Superior temporal gyrus (tissue), 1 donor: ENCODE measurements around the gene PIGZ.
"Not testable (repeated sequence)": the region's sequence is repeated elsewhere in the genome, so short reads cannot be mapped to it uniquely, and the experiment has no call there.

Source experiments
- DNase-seq: peaks from one replicate; pipeline ENCODE4 v3.0.0-alpha.2; 2016; ENCODE audit errors: extremely low spot score

The PIGZ gene

GRCh38 chr3:196949750-196950149 is 18.9 kb downstream of the PIGZ start:
- no peak for DNase-seq

GRCh38 chr3:196949285-196949619 is 19.4 kb downstream of the PIGZ start:
- DNase-seq: no peak

DNA sequence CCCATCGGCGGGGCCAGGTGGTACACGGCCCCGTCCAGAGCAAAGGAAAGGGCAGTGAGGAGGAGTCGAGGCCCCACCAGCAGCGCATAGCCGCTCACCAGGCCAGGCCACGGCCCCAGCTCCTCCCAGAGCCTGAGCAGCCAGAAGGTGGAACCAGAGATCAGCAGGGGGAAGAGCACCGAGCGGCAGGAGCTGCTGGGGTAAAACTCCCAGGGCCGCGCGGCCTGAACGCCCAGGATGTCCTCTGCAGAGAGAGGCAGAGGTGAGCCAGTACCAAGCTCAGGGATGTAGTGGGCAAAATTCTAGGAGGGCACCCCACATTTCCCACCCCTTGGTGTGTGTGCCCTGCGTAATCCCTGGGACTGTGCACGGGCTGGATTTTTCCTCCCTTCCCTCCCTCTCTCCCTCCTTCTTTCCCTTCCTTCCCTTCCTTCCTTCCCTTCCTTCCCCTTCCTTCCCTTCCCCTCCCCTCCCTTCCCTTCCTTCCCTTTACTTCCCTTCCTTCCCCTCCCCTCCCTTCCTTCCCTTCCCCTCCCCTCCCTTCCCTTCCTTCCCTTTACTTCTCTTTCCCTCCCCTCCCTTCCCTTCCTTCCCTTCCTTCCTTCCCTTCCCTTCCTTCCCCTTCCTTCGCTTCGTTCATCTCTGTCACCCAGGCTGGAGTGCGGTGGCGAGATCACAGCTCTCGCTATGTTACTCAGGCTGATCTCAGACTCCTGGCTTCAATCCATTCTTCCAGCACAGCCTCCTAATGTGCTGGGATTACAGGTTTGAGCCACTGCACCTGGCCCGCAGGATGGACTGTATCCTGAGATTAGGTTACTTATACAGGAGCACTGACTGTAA is 20.0 kb downstream of the PIGZ start:
- DNase-seq: no peak

DNA sequence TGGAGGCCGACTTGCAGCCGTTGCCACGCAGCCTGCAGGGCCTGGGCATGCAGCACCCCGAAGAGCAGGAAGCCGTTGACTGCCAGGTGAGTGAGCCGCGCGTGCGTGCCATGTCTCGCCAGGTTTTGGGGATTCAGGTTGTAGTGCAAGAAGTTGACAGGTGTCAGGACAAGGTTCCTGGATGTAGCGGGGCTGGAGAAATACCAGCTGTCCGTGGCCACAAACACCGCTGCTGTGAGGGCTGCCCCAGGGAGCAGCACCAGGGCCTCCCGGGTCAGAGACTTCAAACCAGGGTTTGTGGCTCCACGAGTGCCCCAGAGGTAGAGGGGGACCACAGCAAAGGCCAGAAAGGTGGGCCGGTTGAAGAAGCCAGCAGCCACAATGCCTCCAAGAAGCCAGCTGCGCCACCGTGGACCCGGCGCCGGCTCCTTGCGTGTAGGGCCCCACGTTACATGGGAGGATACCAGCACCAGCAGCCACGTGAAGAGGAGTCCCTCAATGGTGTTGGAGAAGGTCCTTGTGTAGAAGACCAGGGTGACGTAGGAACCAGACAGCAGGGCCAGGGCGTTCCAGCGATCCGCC is 20.7 kb downstream of the PIGZ start:
- DNase-seq: no peak

GRCh38 chr3:196947136-196947859 is 21.3 kb downstream of the PIGZ start:
- DNase-seq: no peak

DNA sequence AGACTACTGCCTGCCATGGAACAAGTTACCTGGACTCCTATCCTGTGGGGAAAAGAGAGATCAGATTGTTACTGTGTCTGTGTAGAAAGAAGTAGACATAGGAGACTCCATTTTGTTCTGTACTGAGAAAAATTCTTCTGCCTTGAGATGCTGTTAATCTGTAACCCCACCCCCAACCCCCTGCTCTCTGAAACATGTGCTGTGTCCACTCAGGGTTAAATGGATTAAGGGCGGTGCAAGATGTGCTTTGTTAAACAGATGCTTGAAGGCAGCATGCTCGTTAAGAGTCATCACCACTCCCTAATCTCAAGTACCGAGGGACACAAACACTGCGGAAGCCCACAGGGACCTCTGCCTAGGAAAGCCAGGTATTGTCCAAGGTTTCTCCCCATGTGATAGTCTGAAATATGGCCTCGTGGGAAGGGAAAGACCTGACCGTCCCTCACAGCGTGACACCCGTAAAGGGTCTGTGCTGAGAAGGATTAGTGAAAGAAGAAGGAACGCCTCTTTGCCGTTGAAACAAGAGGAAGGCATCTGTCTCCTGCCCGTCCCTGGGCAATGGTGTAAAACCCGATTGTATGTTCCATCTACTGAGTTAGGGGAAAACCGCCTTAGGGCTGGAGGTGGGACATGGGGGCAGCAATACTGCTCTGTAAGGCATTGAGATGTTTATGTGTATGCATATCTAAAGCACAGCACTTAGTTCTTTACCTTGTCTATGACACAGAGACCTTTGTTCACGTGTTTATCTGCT is 24.4 kb downstream of the PIGZ start:
- not testable (repeated sequence) for DNase-seq

DNA sequence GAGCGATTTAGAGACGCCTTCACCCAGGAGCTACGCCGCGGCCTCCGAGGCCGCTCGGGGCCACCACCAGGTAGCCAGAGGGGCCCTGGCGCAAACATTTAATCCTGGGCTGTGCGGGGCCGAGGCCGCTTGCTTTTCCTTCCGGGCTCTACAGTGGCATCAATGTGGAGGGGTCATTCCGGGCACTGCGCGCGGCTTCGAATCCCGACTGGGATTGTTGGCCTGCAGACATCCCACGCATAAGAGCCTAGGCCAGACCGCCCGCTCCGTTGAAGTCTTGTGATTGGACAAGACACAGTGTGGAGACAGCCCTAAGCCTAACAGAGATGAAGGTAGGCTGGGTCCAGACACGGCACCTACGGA is 25.7 kb downstream of the PIGZ start:
- DNase-seq: no peak

DNA sequence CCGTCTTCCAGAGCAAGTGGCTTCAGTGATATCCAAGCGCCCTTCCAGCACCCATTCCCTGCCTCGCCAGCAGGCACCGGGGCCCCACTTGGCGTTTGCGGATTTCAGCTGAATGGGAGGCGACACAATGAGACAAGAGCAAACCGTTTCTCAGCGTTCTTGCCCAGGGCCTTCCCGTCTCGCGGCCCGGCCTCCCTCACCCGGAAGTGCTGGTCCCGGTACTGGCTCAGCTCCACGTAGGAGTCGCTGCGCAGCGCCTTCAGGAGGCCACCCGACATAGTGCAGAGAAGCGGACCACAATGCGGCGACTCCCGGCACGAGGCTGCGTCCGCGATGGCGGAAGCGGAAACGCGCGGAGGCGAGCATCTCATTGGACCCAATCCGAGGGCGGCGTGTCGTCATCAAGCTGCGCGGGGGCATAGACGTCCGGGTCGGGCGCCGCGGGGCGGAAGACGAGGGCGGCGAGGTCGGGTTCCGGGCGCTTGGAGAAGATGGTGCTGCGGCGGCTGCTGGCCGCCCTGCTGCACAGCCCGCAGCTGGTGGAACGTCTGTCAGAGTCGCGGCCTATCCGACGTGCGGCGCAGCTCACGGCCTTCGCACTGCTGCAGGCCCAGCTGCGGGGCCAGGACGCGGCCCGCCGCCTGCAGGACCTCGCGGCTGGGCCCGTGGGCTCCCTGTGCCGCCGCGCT is 26.3 kb downstream of the PIGZ start, which contains the start of gene NCBP2:
TSS of gene NCBP2 (minus strand) at position 303 of the 689 bp plus-strand sequence. CDS start at position 278, 25 bp downstream.
- peak; percentile 96 for DNase-seq

- DNase-seq: peak; percentile 41
Measured at GRCh38 chr3:196941729-196942225, 26.9 kb downstream of the PIGZ start.

GRCh38 chr3:196938576-196938975 is 30.1 kb downstream of the PIGZ start:
- DNase-seq: no peak

- DNase-seq: no peak
Measured at GRCh38 chr3:196938124-196938523, 30.5 kb downstream of the PIGZ start.

DNA sequence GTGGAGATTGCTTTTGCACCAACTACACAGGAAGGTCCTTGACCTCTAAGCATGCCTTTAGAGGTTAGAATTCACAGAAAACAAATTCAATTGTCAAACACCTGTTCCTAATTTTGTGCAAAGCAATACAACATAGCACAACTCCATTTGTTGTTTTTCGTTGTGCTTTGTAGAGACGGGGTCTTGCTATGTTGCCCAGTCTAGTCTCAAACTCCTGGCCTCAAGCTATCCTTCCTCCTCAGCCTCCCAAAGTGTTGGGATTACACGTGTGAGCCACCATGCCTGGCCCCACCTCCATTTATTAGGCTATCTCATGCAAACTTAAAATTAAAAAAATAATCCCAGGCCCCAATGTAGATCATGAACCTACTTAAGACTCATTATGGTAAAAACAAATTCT is 32.3 kb downstream of the PIGZ start:
- DNase-seq: no peak

DNA sequence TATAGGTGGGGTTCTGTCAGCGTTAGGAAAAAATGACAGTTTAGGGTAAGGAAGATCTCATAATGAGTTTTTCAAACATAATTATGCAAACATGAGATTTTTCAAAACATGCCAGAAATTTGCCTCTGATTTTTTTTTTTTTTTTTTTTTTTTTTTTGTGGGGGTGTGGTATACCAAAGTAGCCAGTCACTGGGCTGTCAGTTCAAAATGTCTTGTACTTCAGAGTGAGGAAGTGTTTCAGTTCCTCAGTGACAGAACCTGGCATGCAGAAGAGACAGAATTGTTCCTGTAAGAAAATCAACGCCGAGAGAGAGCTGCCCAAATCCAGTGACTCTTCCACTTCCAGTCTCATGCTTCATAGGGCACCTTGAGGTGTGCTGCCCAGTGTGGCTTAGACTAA is 36.0 kb downstream of the PIGZ start:
- DNase-seq: no peak

GRCh38 chr3:196931828-196932587 is 36.6 kb downstream of the PIGZ start:
- no peak for DNase-seq

DNA sequence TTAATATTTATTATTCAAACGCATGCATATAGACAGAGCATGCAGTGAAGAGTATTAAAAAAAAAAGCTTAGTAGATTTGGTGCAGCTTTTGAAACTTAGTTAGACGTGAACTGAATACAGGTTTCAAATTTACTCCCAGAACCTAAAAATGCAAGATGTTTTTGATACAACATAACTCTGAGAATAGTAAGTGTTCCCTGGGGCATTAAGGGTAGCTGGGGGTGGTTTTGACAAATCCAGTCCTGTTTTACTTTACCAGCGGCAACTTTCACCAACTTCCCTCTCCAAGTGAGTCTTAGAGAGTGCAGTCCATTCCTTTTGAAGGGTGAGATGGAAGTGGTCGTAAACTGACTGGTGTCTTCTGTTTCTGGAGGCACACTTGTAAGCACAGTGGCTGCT is 37.5 kb downstream of the PIGZ start:
- no peak for DNase-seq

- no peak for DNase-seq
Measured at GRCh38 chr3:196927571-196928453, 40.8 kb downstream of the PIGZ start.

GRCh38 chr3:196920733-196921132 is 47.9 kb downstream of the PIGZ start:
- DNase-seq: no peak

DNA sequence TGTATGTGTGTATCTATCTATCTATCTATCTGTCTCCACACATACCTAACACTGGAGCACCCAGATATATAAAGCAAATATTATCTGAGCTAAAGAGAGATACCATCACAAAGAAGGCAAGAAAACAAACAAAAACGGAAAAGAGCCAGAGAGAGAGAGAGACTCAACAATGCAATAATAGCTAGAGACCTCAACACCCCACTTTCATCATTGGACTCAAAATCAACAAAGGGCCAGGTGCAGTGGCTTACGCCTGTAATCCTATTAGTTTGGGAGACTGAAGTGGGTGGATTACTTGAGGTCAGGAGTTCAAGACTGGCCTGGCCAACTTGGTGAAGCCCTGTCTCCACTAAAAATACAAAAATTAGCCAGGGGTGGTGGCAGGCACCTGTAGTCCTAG is 49.7 kb downstream of the PIGZ start:
- no peak for DNase-seq

DNA sequence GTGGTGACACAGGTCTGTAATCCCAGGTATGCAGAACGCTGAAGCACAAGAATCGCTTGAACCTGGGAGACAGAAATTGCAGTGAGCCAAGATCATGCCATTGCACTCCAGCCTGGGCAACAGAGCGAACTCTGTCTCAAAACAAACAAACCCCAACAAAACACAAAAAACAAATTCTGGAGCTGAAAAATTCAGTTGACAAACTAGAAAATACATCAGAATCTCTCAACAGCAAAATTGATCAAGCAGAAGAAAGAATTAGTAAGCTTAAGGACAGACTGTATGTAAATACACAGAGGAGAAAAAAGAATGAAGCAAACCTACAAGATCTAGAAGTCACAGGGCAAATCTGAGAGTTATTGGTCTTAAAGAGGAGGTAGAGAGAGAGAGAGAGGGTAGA is 51.6 kb downstream of the PIGZ start:
- DNase-seq: no peak

GRCh38 chr3:196916221-196916620 is 52.4 kb downstream of the PIGZ start:
- no peak for DNase-seq
